H9 (cell line): Measurements from ENCODE around the gene PDZD7. TPM values are rescaled to one million over a fixed set of nuclear protein-coding genes. Genes with fewer than 3 reads are reported as not detected.

ENCODE experiments used
- DNase-seq: peaks from one replicate; pipeline ENCODE4 v3.0.0-alpha.2; 2017
- H2AFZ ChIP-seq: one replicate; pipeline ENCODE4 v1.6.1; 2013; ENCODE audit warnings: mild to moderate bottlenecking, low read length, control low read depth, moderate library complexity
- H2AK5ac ChIP-seq: 2 replicates; pipeline ENCODE4 v1.6.1; 2013; ENCODE audit warnings: low read length, control low read depth, mixed read lengths; ENCODE audit not compliant: insufficient read length
- H2BK120ac ChIP-seq: one replicate; pipeline ENCODE4 v1.6.1; 2013; ENCODE audit warnings: low read depth, mild to moderate bottlenecking, low read length, control low read depth, inconsistent platforms; ENCODE audit not compliant: poor library complexity, severe bottlenecking
- H2BK12ac ChIP-seq: 2 replicates; pipeline ENCODE4 v1.6.1; 2013; ENCODE audit warnings: low read length, control low read depth, mixed read lengths, low read depth; ENCODE audit not compliant: insufficient read length
- H2BK15ac ChIP-seq: 2 replicates; pipeline ENCODE4 v1.6.1; 2013; ENCODE audit warnings: low read depth, low read length, control low read depth
- H2BK20ac ChIP-seq: one replicate; pipeline ENCODE4 v1.6.1; 2013; ENCODE audit warnings: low read depth, mild to moderate bottlenecking, low read length, control low read depth, inconsistent platforms; ENCODE audit not compliant: poor library complexity, severe bottlenecking
- H2BK5ac ChIP-seq: 2 replicates; pipeline ENCODE4 v1.6.1; 2013; ENCODE audit warnings: low read length, control low read depth, mixed read lengths; ENCODE audit not compliant: insufficient read length
- H3K14ac ChIP-seq: 2 replicates; pipeline ENCODE4 v1.6.1; 2013; ENCODE audit warnings: low read length, control low read depth; ENCODE audit not compliant: insufficient read depth
- H3K18ac ChIP-seq: 2 replicates; pipeline ENCODE4 v1.6.1; 2013; ENCODE audit warnings: low read depth, mild to moderate bottlenecking, mixed read lengths, low read length, control low read depth; ENCODE audit not compliant: insufficient read length
- H3K23ac ChIP-seq: 2 replicates; pipeline ENCODE4 v1.6.1; 2013; ENCODE audit warnings: low read length, control low read depth, mixed read lengths, low read depth; ENCODE audit not compliant: insufficient read length
- H3K23me2 ChIP-seq: 2 replicates; pipeline ENCODE4 v1.6.1; 2013; ENCODE audit warnings: low read depth, mild to moderate bottlenecking, mixed read lengths, low read length, control low read depth; ENCODE audit not compliant: insufficient read length, poor library complexity, severe bottlenecking
- H3K27ac ChIP-seq: 2 replicates; pipeline ENCODE4 v1.5.1; 2013; ENCODE audit warnings: low read length, control low read depth, mixed read lengths, low read depth; ENCODE audit not compliant: insufficient read length
- H3K27me3 ChIP-seq: 2 replicates; pipeline ENCODE4 v1.6.1; 2013; ENCODE audit warnings: low read length, control low read depth, inconsistent platforms; ENCODE audit not compliant: insufficient read depth
- H3K4ac ChIP-seq: 2 replicates; pipeline ENCODE4 v1.6.1; 2013; ENCODE audit warnings: low read depth, mild to moderate bottlenecking, control low read depth, inconsistent platforms, low read length, moderate library complexity
- H3K4me1 ChIP-seq: 2 replicates; pipeline ENCODE4 v1.6.1; 2013; ENCODE audit warnings: low read length, control low read depth, inconsistent platforms; ENCODE audit not compliant: insufficient read depth
- H3K4me2 ChIP-seq: 2 replicates; pipeline ENCODE4 v1.6.1; 2013; ENCODE audit warnings: low read length, control low read depth, mixed read lengths; ENCODE audit not compliant: insufficient read length, insufficient read depth
- H3K56ac ChIP-seq: 2 replicates; pipeline ENCODE4 v1.6.1; 2013; ENCODE audit warnings: low read depth, mild to moderate bottlenecking, mixed read lengths, low read length, control low read depth; ENCODE audit not compliant: insufficient read length
- H3K79me1 ChIP-seq: 2 replicates; pipeline ENCODE4 v1.6.1; 2013; ENCODE audit warnings: low read depth, mild to moderate bottlenecking, moderate library complexity, low read length, control low read depth, inconsistent platforms; ENCODE audit not compliant: insufficient read depth, poor library complexity, severe bottlenecking
- H3K79me2 ChIP-seq: 2 replicates; pipeline ENCODE4 v1.6.1; 2013; ENCODE audit warnings: low read length, control low read depth, inconsistent platforms; ENCODE audit not compliant: insufficient read depth
- H3K9ac ChIP-seq: 2 replicates; pipeline ENCODE4 v1.6.1; 2013; ENCODE audit warnings: low read length, control low read depth, mixed read lengths; ENCODE audit not compliant: insufficient read length; ENCODE audit errors: extremely low read depth
- H3K9me3 ChIP-seq: one replicate; pipeline ENCODE4 v1.6.1; 2013; ENCODE audit warnings: low read depth, low read length, inconsistent platforms; ENCODE audit not compliant: control insufficient read depth
- H3T11ph ChIP-seq: one replicate; pipeline ENCODE4 v1.6.1; 2013; ENCODE audit warnings: mild to moderate bottlenecking, low read length, control low read depth, inconsistent platforms
- H4K20me1 ChIP-seq: one replicate; pipeline ENCODE4 v1.6.1; 2013; ENCODE audit not compliant: control insufficient read depth, insufficient read length, insufficient read depth
- H4K5ac ChIP-seq: 2 replicates; pipeline ENCODE4 v1.6.1; 2013; ENCODE audit warnings: low read depth, mild to moderate bottlenecking, mixed read lengths, low read length, control low read depth; ENCODE audit not compliant: insufficient read length
- H4K8ac ChIP-seq: replicated peaks from 2 replicates; pipeline ENCODE4 v1.6.1; 2013; ENCODE audit warnings: low read length, control low read depth, mixed read lengths, low read depth; ENCODE audit not compliant: insufficient read length
- H4K91ac ChIP-seq: 2 replicates; pipeline ENCODE4 v1.6.1; 2013; ENCODE audit warnings: low read depth, mild to moderate bottlenecking, moderate library complexity, mixed read lengths, low read length, control low read depth; ENCODE audit not compliant: insufficient read length
- H3K27ac Mint-ChIP-seq, 3 experiments: 2 replicates in 2 of 3; 3 replicates in 1 of 3; pipeline ENCODE4 v1.8.0; 2020 to 2021; ENCODE audit warnings: mixed read lengths in 3 of 3, mild to moderate bottlenecking in 1 of 3, moderate library complexity in 1 of 3
- H3K27me3 Mint-ChIP-seq: 2 replicates; pipeline ENCODE4 v1.8.0; 2021; ENCODE audit warnings: low read depth, mild to moderate bottlenecking, moderate library complexity, mixed read lengths
- H3K36me3 Mint-ChIP-seq, 3 experiments: 2 replicates in 2 of 3; 3 replicates in 1 of 3; pipeline ENCODE4 v1.8.0; 2020 to 2021; ENCODE audit warnings: low read depth in 3 of 3, mixed read lengths in 3 of 3; ENCODE audit not compliant: insufficient read depth in 1 of 3
- H3K4me1 Mint-ChIP-seq, 2 experiments: 2 replicates each; pipeline ENCODE4 v1.8.0; 2020; ENCODE audit warnings: mixed read lengths in 2 of 2
- H3K4me3 Mint-ChIP-seq, 2 experiments: 2 replicates in 1 of 2; 3 replicates in 1 of 2; pipeline ENCODE4 v1.8.0; 2020 to 2021; ENCODE audit warnings: mild to moderate bottlenecking in 2 of 2, mixed read lengths in 2 of 2, moderate library complexity in 1 of 2
- H3K9me3 Mint-ChIP-seq, 2 experiments: 2 replicates in 1 of 2; 3 replicates in 1 of 2; pipeline ENCODE4 v1.8.0; 2020; ENCODE audit warnings: mild to moderate bottlenecking in 2 of 2, mixed read lengths in 2 of 2, moderate library complexity in 1 of 2
- CTCF ChIP-seq: fragments of 200-600 bp; sonication (generic); conservative IDR thresholded peaks from 3 replicates; pipeline ENCODE4 v1.8.0; 2021; ENCODE audit warnings: antibody characterized with exemption, mild to moderate bottlenecking
- WGBS: extraction: QIAGEN DNeasy Blood & Tissue Kit; methylation state at CpG from one replicate; pipeline ENCODE4 v1.1.7; 2013; ENCODE audit warnings: missing lambda C conversion rate, low lambda C conversion rate, mixed read lengths; ENCODE audit not compliant: insufficient read length; ENCODE audit errors: extremely low coverage; 5-methylcytosine and 5-hydroxymethylcytosine counted together
- total RNA-seq: library from RNA; stranded (reverse); gene quantifications from 2 replicates; pipeline ENCODE4 v1.2.1, GENCODE V29; 2021

Gene PDZD7
- total RNA-seq, 1 experiment from 2014 or later: 2.0 TPM

GRCh38 chr10:101040851-101041250, 9.9 kb upstream of the PDZD7 start:
- peaks cover 59% of the 10 kb centered on the region for H3K27me3 Mint-ChIP-seq
- WGBS: no CpG with 5 or more reads among the region's 2 CpGs

More at GRCh38 chr10:101040851-101041250, 9.9 kb upstream of the PDZD7 start:
- Histone ChIP-seq H4K5ac (no peak overlapping the region), H3K4ac (no peak overlapping the region), H2BK120ac (no peak overlapping the region), H3K23ac (no peak overlapping the region), H4K91ac (no peak overlapping the region), H3K23me2 (peaks cover 7% of the 10 kb centered on the region), H2BK12ac (no peak overlapping the region), H3K27me3 (peaks cover 7% of the 10 kb centered on the region; the same call in 1 of the 2 replicates), H3K79me1 (no peaks in the 10 kb centered on the region), H2BK20ac (no peak overlapping the region), H3K79me2 (no peaks in the 10 kb centered on the region), H3K4me1 (peaks cover 2% of the 10 kb centered on the region; the same call in 1 of the 2 replicates), H4K20me1 (no peaks in the 10 kb centered on the region), H3K27ac (no peak overlapping the region), H3K4me2 (no peak overlapping the region), H3K9me3 (no peaks in the 10 kb centered on the region), H2BK15ac (no peak overlapping the region), H3T11ph (no peak overlapping the region), H3K56ac (no peak overlapping the region), H3K18ac (no peak overlapping the region), H2AFZ (no peak overlapping the region), H2AK5ac (no peak overlapping the region), H4K8ac (no peak overlapping the region), H3K14ac (no peak overlapping the region), H3K9ac (no peak overlapping the region), H2BK5ac (no peak overlapping the region)
- TF ChIP-seq CTCF: no peak
- Mint-ChIP-seq H3K4me1 (peaks cover 13 to 27% of the 10 kb centered on the region in 2 experiments), H3K36me3 (no peaks in the 10 kb centered on the region), H3K27ac (no peak overlapping the region), H3K9me3 (no peaks in the 10 kb centered on the region), H3K4me3 (no peak overlapping the region)
- no peak for DNase-seq
